HAP-1 (cell line): ENCODE data around the gene KNCN.

Experiments used
- DNase-seq, 2 experiments: peaks; one replicate each; pipeline ENCODE4 v3.0.0-alpha.2; 2016 to 2020; ENCODE audit warnings: low spot score in 2 of 2
- H3K27me3 ChIP-seq: fragments of 250-450 bp; sonication (Bioruptor Pico); 2 replicates; pipeline ENCODE4 v1.5.1; 2020; ENCODE audit warnings: low read depth, mild to moderate bottlenecking, moderate library complexity
- H3K36me3 ChIP-seq: fragments of 250-450 bp; sonication (Bioruptor Pico); replicated peaks from 2 replicates; pipeline ENCODE4 v1.5.1; 2020; ENCODE audit warnings: mild to moderate bottlenecking
- H3K4me1 ChIP-seq: fragments of 250-450 bp; sonication (Bioruptor Pico); 2 replicates; pipeline ENCODE4 v1.5.1; 2020; ENCODE audit warnings: mild to moderate bottlenecking
- H3K4me3 ChIP-seq: fragments of 250-450 bp; sonication (Bioruptor Pico); 2 replicates; pipeline ENCODE4 v1.5.1; 2020; ENCODE audit warnings: mild to moderate bottlenecking, moderate library complexity
- H3K9me3 ChIP-seq: fragments of 250-450 bp; sonication (Bioruptor Pico); 2 replicates; pipeline ENCODE4 v1.5.1; 2020; ENCODE audit warnings: mild to moderate bottlenecking, moderate library complexity
- in situ Hi-C: fragments of 300-500 bp; cut with MboI; formaldehyde crosslinking; loops from 3 replicates; pipeline ENCODE4 v1.14.3; 2020; ENCODE audit warnings: low sequenced_read_pairs, inconsistent platforms, mixed read lengths

KNCN gene

GRCh38 chr1:46529031-46529630 is 22.3 kb downstream of the KNCN start:
- in situ Hi-C loops: loop anchor here (5.0 kb wide), 1 partner anchor 82 kb away; no protein-coding TSS in a partner anchor
- H3K4me1 ChIP-seq: 0 out of 2 replicates have a peak, but pooled peaks cover 2% of the 10 kb centered on the region
- peaks cover 10% of the 10 kb centered on the region for H3K27me3 ChIP-seq
- H3K4me3 ChIP-seq: no peak overlapping the region
- no peaks in the 10 kb centered on the region for H3K9me3 ChIP-seq
- no peaks in the 10 kb centered on the region for H3K36me3 ChIP-seq
- no peak for DNase-seq

GRCh38 chr1:46528297-46528955 is 23.0 kb downstream of the KNCN start:
- Histone ChIP-seq H3K27me3 (peaks cover 10% of the 10 kb centered on the region), H3K4me3 (no peak overlapping the region), H3K4me1 (0 out of 2 replicates have a peak, but pooled peaks cover 2% of the 10 kb centered on the region), H3K9me3 (no peaks in the 10 kb centered on the region), H3K36me3 (no peaks in the 10 kb centered on the region)
- no peak for DNase-seq
- in situ Hi-C loops: loop anchor here (5.0 kb wide), 1 partner anchor 81 kb away; no protein-coding TSS in a partner anchor

GRCh38 chr1:46527474-46528296 is 23.8 kb downstream of the KNCN start:
- Histone ChIP-seq H3K36me3 (no peaks in the 10 kb centered on the region), H3K9me3 (no peaks in the 10 kb centered on the region), H3K27me3 (peaks cover 10% of the 10 kb centered on the region), H3K4me3 (no peak overlapping the region), H3K4me1 (peaks cover 3% of the 10 kb centered on the region; the same call in 1 of the 2 replicates)
- in situ Hi-C loops: loop anchor here (5.0 kb wide), 1 partner anchor 80 kb away; no protein-coding TSS in a partner anchor
- peak; percentile 50 to 88 for DNase-seq

- no peak for DNase-seq
- Histone ChIP-seq H3K4me1 (peaks cover 12% of the 10 kb centered on the region; the same call in 1 of the 2 replicates), H3K4me3 (no peak overlapping the region), H3K27me3 (peaks cover 10% of the 10 kb centered on the region), H3K36me3 (no peaks in the 10 kb centered on the region), H3K9me3 (no peaks in the 10 kb centered on the region)
- in situ Hi-C loops: loop anchor here (5.0 kb wide), 1 partner anchor 79 kb away; no protein-coding TSS in a partner anchor
Observed at GRCh38 chr1:46526691-46527291, 24.7 kb downstream of the KNCN start.

- peaks cover 10% of the 10 kb centered on the region for H3K27me3 ChIP-seq
- in situ Hi-C loops: loop anchor here (5.0 kb wide), 1 partner anchor 79 kb away; no protein-coding TSS in a partner anchor
- DNase-seq: no peak
Observed at GRCh38 chr1:46526013-46526690, 25.3 kb downstream of the KNCN start.

GRCh38 chr1:46525253-46525983 is 26.0 kb downstream of the KNCN start:
- H3K27me3 ChIP-seq: peaks cover 10% of the 10 kb centered on the region
- no peak for DNase-seq

More at GRCh38 chr1:46526013-46526690, 25.3 kb downstream of the KNCN start:
- Histone ChIP-seq H3K36me3 (no peaks in the 10 kb centered on the region), H3K4me1 (peaks cover 13% of the 10 kb centered on the region; the same call in 1 of the 2 replicates), H3K4me3 (no peak overlapping the region), H3K9me3 (no peaks in the 10 kb centered on the region)

GRCh38 chr1:46524843-46525242 is 26.6 kb downstream of the KNCN start:
- Histone ChIP-seq H3K4me3 (no peak overlapping the region), H3K4me1 (peaks cover 16% of the 10 kb centered on the region), H3K27me3 (peaks cover 10% of the 10 kb centered on the region), H3K36me3 (no peaks in the 10 kb centered on the region), H3K9me3 (no peaks in the 10 kb centered on the region)
- no peak for DNase-seq
- in situ Hi-C loops: loop anchor here (5.0 kb wide), 1 partner anchor 78 kb away; no protein-coding TSS in a partner anchor

More at GRCh38 chr1:46525253-46525983, 26.0 kb downstream of the KNCN start:
- Histone ChIP-seq H3K9me3 (no peaks in the 10 kb centered on the region), H3K4me3 (no peak overlapping the region), H3K36me3 (no peaks in the 10 kb centered on the region), H3K4me1 (peaks cover 13% of the 10 kb centered on the region)
- in situ Hi-C loops: loop anchor here (5.0 kb wide), 1 partner anchor 78 kb away; no protein-coding TSS in a partner anchor

- peaks cover 16% of the 10 kb centered on the region for H3K4me1 ChIP-seq
- peaks cover 4% of the 10 kb centered on the region for H3K27me3 ChIP-seq
- in situ Hi-C loops: no loop called here
- no peaks in the 10 kb centered on the region for H3K36me3 ChIP-seq
- no peak overlapping the region for H3K4me3 ChIP-seq
- no peaks in the 10 kb centered on the region for H3K9me3 ChIP-seq
- no peak for DNase-seq
Observed at GRCh38 chr1:46523496-46524353, 27.7 kb downstream of the KNCN start.

GRCh38 chr1:46522969-46523320 is 28.5 kb downstream of the KNCN start:
- Histone ChIP-seq H3K27me3 (no peaks in the 10 kb centered on the region), H3K4me3 (no peak overlapping the region), H3K4me1 (peaks cover 16% of the 10 kb centered on the region), H3K9me3 (no peaks in the 10 kb centered on the region), H3K36me3 (no peaks in the 10 kb centered on the region)
- DNase-seq: no peak
- in situ Hi-C loops: no loop called here

GRCh38 chr1:46522184-46522968 is 29.1 kb downstream of the KNCN start:
- Histone ChIP-seq H3K4me1 (peaks cover 17% of the 10 kb centered on the region), H3K27me3 (no peaks in the 10 kb centered on the region), H3K4me3 (no peak overlapping the region), H3K9me3 (no peaks in the 10 kb centered on the region), H3K36me3 (no peaks in the 10 kb centered on the region)
- peak; percentile 26 to 67 for DNase-seq
- in situ Hi-C loops: no loop called here

- no peaks in the 10 kb centered on the region for H3K9me3 ChIP-seq
- peaks cover 25% of the 10 kb centered on the region for H3K4me1 ChIP-seq
- DNase-seq: no peak
- in situ Hi-C loops: no loop called here
- no peaks in the 10 kb centered on the region for H3K27me3 ChIP-seq
- no peaks in the 10 kb centered on the region for H3K36me3 ChIP-seq
- no peak overlapping the region for H3K4me3 ChIP-seq
Observed at GRCh38 chr1:46521414-46521813, 30.0 kb downstream of the KNCN start.
